Stimulated activated CD8-positive, alpha-beta memory T cell treated with anti-CD3 and anti-CD28 coated beads, Interleukin-15, amount 100 ng/mL, for 1 hour (primary cell): ENCODE data around the gene TTBK2.
"Not testable (repeated sequence)": the region's sequence is repeated elsewhere in the genome, so short reads cannot be mapped to it uniquely, and the experiment has no call there.

Source experiments
- DNase-seq: peaks from one replicate; pipeline ENCODE4 v3.0.0-alpha.2; 2020; ENCODE audit warnings: low read depth

Gene TTBK2

DNA sequence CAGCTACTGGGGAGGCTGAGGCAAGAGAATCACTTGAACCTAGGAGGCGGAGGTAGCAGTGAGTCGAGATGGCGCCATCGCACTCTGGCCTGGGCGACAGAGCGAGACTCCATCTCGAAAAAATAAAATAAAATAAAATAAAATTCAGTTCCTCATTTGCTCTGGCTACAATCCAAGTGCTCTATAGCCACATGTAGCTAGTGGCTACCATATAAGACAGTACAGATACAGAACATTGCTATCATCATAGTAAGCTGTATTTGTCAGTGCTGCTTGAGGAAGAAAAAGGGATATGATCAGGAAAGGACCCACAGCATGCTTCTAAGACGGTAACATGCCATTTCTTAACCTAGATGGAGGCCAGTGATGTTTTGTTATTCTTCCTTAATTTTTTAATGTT lies 95.0 kb downstream of the TTBK2 start:
- DNase-seq, result no peak

DNA sequence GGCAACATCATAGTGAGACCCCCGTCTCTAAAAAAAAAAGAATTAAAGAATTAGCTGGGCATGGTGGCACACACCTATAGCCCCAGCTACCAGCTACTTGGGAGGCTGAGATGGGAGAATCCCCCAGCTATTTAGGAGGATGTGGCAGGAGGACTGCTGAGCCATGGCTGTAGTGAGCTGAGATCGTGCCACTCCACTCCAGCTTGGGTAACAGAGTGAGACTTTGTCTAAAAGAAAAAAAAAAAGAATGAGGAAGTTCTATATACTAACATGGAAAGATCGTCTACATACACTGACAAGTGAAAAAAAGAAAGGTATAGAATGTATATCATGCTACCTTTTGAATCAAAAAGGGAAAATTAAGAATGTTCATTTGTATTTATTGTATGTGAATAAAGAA lies 99.8 kb downstream of the TTBK2 start:
- DNase-seq, result no peak

DNA sequence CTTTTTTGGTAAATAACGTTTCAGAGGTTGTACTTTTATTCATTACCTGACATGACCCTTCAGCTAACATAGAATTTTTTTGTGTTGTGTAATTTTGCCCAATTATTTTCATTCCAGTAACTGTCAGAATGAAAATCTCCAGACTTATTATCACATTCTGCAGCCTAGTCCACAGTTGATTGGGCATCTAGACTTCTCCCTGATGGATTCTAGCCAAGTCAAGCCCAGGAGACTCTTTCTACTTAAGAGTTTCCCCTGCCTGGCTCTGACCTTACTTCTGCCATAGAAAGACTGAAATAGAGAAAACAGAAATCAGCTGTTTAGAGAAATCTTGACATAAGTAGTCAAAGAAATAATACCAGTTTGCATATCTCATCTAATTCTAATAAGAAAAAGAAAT lies 100.8 kb downstream of the TTBK2 start:
- DNase-seq, result no peak

DNA sequence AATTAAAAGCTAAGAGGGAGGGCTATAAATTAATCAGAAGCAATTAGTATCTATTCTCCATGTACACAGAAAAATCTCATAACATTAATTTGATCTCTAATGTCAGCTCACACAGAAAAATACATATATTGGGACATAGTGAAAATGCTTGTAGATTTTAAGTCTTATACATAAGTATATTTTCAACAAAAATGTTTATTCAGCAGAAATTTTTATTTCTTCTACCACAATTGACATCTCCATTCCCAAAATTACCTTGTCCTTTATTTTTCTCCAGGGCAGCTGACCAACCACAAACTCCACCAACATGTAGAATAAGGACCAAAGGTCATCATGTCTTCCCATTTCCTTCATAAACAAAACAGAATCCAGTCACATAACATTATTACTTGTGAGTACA lies 109.1 kb downstream of the TTBK2 start:
- no peak for DNase-seq

DNA sequence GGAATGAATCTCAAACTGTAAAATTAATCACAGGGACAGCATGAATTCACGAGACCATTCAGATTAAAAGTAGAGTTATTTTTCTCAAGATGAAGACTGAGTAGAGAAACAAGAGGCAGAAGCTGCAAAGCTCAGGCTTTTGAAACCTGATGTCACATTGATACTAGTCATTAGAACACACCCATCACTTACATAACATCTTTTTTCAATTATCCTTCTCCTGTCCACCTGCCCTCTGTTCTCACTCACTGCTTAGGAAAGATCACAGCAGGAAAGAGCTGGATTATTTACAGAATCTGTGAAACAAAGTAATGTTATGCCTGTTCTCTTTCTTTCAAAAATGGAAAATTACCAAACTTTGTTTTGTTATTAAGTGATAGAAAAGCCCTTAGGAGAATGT lies 111.7 kb downstream of the TTBK2 start:
- no peak for DNase-seq

DNA sequence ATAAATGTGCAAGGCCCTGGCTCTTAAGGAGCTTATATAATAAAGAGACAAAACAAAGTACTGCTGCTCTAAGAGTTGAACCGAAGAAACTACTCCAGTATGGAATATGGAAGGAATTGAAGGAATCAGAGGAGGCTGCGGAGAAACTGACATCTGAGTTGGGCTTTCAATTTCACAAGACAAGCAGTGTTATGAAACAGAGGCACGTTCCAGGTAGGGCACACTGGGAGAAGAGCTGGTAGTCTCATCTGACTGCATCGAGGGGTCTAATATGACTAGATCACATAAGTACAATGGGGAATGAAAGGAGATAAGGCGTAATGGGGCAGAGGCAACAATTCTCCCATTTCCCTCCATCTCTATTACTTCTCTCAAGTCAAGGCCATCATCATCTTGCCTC lies 115.3 kb downstream of the TTBK2 start:
- no peak for DNase-seq

DNA sequence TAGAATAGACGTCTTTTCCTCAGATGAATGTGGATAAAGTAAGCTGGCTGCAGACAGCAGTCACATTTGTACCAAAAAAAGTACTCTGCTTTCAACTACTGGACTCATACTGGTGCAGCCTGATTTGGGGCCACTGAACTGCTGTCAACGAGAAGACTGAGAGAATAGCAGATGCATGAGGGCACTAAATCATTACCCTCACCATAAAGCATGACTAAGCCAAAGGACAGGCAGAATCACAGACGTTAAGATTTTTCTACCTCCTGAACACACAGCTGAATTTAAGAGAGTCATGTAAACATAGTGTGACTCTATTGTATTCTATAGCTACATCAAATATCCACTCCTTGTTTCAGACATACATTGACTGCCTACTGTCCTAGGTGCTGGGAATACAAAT lies 115.8 kb downstream of the TTBK2 start:
- no peak for DNase-seq

DNA sequence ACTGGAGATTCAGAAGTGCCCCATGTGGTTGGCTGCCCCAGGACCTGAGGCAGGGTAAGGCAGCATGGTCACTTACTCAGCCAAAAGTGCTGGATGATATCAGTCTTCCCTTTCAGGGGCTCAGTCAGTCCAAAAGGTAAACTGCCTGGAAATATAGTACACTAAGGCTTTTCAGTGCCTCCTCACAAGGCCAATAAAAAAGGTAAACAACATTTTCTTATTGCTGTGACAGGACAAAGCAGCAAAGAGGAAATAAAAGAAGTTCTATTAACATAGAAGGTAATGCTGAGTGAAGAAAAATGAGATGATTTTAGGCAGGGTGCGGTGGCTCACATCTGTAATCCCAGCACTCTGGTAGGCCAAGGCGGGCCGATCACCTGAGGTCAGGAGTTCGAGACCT lies 117.1 kb downstream of the TTBK2 start:
- no peak for DNase-seq

DNA sequence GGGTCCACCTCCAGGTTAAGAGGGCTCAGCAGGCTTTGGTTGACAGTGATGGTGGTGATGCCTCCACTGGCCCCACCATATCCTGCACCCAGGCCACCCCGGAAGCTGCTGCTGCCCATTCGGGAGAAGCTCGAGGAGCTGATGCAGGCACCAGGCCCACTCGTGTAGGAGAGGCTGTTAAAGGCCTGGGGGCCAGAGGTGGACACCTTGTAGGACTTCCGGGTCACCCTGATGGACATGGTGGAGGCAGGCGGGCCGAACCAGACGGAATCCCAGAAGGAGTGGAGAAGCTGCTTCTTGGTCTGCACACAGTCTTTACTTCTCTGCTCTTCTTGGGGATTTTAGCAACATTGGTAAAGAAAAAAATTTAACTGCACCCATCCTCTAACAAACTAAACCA lies 118.4 kb downstream of the TTBK2 start:
- no peak for DNase-seq

DNA sequence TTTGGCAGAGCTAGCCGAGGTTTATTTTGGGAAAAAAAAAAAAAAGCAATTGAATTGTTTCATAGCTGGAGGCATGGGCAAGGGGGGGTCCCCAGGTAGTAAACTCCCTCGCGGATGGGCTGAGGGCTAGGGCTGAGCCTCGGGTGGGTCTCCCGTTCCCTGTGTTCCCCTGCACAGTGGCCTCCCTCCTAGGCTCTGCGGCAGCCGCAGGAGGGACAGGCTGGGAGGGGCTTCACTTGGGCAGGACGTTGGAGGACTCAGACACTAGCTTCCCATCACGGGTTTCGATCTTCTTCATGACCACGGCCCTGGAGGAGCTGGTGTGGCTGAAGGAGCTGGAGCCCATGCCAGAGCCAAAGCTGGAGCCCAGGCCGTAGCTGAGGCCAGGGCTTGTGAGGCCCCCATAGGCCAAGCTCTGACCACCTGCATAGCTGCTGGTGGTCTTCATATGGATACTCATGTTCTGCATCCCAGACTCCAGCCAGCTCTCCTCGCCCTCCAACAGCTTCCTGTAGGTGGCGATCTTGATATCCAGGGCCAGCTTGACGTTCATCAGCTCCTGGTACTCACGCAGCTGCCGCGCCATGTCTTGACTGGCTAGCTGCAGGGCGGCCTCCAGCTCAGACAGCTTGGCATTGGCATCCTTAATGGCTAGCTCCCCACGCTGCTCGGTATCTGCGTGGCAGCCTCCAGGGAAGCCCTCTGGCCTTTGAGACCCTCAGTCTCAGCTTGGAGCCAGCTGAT lies 119.7 kb downstream of the TTBK2 start:
- no peak for DNase-seq

DNA sequence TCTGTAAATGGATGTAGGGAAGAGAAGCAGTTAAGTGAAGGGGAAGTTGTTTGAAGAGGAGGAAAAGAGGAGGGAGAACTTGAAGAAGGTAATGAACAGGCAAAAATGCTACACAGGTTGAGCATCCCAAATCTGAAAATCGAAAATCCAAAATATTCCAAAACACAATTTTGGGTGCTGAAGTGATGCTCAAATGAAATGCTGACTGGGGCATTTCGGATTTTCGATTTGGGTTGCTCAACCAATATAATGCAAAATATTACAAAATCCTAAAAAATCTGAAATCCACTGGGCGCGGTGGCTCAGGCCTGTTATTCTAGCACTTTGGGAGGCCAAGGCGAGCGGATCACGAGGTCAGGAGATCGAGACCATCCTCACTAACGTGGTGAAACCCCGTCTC lies 121.8 kb downstream of the TTBK2 start:
- no peak for DNase-seq

DNA sequence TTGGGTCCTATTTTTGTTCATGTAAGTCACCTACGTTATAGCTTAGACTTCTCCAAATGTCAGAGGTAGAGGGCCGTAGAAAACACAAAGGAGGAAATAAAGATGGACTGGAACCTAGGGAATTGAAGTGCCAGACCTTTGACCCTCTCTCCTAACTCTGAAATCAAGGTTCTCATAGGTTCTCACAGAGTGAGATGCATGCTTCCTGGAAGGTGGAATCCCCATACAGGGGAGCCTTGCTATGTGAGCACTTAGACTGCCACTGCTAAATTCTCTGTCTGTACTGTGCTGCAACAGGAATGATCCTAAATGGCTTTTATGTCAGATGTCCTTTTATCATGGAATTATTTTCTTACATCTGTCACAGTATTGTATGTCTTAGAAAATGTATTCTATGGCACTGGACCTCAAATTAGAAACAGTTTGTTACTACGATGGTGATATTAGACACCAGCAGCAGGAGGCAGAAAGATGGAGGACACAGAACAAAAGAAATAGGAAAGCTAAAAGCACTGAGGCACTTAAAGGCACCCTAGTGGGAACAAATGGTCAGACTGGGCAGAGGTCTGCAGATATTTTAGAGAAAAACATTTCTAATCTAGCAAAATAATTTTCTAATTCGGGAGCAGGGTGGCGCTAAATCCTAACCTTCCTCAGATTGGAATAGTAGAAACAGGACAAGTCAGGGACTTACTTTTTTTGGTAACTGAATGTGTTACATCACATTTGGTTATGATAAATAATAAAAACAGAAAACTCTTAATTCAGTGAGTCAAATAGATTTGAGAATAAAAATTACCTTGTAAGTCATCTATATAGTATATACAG lies 123.4 kb downstream of the TTBK2 start:
- DNase-seq, result no peak

DNA sequence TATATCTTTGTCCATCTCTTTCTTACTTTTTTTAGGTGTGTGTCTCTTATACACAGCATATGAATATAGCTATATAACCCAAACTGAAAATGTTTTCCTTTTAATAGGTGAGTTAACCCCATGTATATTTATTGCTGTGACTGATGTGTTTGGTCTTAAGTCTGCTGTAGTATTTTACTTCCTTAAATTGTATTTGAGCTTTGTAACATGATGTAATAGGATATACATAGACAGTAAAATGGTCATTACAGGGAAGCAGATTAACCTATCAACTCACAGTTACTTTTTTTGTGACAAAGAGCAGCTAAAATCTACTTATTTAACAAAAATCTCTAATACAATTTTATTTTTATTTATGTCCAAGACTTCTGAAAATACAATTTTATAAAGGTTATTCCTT lies 131.9 kb downstream of the TTBK2 start:
- DNase-seq, result no peak

DNA sequence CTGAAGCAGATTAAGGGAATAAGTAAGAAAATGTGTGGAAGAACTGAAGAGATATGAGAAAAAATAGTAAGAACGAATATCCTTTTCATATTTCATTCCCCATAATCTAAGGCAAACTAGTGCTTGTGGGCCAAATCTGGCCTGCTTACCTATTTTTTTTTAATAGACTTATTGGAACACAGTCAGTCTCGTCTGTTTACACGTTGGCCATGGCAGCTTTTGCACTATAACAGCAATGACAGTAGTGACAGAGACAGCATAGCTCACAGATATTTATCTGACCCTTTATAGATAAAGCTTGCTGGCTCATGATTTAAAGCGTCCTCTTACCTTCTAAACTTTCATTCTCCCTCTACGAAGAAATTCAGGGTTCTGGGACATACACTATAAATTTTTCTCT lies 133.6 kb downstream of the TTBK2 start:
- DNase-seq, result no peak

DNA sequence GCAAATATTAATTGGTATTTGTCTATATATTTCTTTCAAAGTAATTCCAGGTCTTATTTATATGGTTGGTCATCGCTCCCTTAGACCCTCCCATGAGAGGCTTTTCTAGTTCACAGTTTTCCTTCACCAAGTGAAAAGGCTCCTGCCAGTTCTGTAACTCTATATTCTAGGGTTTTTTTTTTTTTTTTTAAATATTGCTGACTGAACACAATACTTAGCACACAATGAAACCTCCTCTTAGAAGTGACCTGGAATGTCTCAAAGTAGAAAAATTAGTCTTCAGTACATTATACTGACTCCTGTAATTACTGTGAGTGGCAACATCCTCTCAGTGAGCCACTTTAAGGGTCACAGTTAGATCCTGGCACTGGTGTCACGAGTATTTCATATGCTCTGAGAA lies 135.0 kb downstream of the TTBK2 start:
- DNase-seq, result no peak

DNA sequence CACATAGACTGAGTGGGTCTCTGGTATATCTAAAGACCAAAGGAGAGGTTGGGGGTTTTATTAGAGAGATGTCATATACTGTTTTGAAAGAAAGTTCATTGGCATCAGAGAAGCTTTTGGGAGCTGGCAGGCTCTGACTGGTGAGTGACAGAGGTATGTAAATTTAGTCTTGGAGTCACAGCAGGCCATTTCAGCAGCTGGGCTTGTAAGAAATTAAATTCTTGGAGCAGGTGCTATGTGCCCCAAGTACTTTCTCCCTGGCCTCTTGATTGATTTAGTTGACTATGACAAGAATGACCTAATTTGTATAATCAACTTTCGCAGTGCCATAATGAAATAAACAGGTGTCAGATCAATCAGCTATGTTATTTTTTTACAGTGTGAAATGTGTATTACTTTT lies 135.9 kb downstream of the TTBK2 start:
- DNase-seq, result no peak

DNA sequence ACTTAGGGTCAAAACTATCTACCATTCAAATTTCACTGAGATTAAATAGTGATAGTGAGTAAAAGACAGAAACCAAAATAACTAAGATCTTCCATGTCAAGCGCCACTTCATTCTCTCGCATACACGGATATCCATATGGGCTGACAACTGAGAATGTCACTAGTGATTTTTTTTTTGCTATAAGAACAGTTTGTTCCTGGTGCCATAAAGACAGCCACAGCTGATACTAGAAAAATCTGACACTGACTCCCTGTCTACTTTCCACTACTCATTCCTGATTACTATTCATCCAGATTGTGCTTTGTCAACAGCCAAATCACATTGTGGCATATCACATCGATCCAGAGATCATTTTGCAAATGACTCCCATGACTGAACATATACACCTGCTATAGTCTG lies 137.9 kb downstream of the TTBK2 start:
- DNase-seq, result no peak

DNA sequence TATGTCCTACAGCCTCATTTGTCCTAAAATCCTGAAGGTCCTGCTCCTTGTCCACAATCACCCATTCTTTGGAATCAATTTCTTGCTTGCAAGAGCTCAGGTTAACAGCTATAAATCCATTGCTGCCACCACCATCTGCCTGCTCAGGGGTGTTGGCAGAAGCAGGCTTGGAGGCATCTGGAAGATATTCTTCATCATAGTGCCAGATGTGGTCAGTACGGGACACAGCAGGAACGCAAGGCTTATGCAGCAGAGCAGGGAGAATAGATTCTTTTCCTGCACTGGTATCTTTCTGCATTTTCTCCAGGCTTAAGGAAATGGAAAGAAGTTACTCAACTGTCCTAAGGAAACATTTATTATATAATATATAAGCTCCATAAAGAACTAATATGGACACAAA lies 145.2 kb downstream of the TTBK2 start:
- DNase-seq, result no peak

DNA sequence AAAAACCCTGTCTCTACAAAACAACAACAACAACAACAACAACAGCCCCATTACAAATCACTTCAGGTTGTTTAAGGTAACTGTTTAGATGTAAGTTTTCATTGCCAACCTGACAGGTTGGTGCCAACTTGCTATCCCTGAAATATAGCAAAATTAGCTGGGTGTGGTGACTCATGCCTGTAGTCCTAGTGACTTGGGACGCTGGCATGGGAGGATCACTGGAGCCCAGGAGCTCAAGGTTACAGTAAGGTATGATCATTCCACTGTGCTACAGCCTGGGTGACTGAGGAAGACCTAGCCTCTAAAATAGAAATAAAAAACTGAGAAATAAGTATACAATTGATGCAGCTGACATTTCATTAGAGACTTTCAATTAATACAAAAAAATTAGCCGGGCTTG lies 147.7 kb downstream of the TTBK2 start:
- DNase-seq, result no peak

DNA sequence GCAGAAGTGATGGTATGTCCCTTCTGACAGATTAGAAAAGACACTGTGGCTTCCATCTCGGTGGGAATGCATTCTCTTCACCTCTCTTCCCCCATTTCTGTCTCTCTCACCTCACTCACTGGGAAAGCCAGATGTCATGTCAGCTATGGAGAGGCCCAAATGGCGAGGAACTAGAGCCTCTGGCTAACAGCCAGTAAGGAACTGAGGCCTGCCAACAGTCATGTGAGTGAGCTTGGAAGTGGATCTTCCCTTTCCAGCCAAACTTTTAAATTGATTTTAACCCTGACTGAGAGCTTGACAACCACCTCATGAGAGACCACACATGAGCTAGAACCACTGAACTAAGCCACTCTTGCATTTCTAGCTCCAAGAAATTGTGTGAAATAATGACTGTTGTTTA lies 148.4 kb downstream of the TTBK2 start:
- no peak for DNase-seq

DNA sequence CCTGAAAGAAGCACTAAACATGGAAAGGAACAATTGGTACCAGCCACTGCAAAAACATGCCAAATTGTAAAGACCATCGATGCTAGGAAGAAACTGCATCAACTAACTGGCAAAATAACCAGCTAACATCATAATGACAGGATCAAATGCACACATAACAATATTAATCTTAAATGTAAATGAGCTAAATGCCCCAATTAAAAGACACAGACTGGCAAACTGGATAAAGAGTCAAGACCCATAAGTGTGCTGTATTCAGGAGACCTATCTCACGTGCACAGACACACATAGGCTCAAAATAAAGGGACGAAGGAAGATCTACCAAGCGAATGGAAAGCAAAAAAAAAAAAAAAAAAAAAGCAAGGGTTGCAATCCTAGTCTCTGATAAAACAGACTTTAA lies 154.5 kb downstream of the TTBK2 start:
- DNase-seq, result not testable (repeated sequence)

DNA sequence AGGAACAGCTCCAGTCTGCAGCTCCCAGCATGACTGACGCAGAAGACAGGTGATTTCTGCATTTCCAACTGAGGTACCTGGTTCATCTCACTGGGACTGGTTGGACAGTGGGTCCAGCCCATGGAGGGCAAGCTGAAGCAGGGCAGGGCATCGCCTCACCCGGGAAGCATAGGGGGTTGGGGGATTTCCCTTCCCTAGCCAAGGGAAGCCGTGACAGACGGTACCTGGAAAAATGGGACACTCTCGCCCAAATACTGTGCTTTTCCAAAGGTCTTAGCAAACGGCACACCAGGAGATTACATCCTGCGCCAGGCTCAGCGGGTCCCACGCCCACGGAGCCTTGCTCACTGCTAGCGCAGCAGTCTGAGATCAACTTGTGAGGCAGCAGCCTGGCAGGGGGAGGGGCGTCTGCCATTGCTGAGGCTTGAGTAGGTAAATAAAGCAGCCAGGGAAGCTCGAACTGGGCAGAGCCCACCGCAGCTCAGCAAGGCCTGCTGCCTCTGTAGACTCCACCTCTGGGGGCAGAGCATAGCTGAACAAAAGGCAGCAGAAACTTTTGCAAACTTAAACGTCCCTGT lies 156.3 kb downstream of the TTBK2 start:
- not testable (repeated sequence) for DNase-seq

DNA sequence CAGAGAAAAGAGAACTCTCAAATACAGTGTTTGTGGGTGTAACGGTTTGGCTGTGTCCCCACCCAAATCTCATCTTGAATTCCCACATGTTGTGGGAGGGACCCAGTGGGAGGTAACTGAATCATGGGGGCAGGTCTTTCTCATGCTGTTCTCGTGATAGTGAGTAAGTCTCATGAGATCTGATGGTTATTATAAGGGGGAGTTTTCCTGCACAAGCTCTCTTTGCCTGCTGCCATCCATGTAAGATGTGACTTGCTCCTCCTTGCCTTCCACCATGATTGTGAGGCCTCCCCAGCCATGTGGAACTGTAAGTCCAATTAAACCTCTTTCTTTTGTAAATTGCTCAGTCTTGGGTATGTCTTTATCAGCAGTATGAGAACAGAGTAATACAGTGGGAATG lies 158.8 kb downstream of the TTBK2 start:
- DNase-seq, result not testable (repeated sequence)
